PC-9 (cell line): ENCODE measurements around the gene ARPC4. TPM values are rescaled to one million over a fixed set of nuclear protein-coding genes. Genes with fewer than 3 reads are reported as not detected.

Source experiments
- BruUV-seq: library from RNA; stranded (reverse); fragments of 400-500 nt; replicated peaks from 2 replicates; lab custom pipeline; 2021; lab: Mats Ljungman, UMichigan
- CTCF ChIA-PET: fragments of 300-600 bp; sonication (Branson Sonifier 250); formaldehyde crosslinking; loops from one replicate; lab custom pipeline; 2022; ENCODE audit warnings: antibody characterized with exemption; lab: Charles Lee
- POLR2A ChIA-PET: fragments of 300-600 bp; sonication (Branson Sonifier 250); formaldehyde crosslinking; loops from one replicate; lab custom pipeline; 2022; ENCODE audit warnings: antibody characterized with exemption; ENCODE audit not compliant: unreplicated experiment; lab: Charles Lee
- DNase-seq, 2 experiments: peaks; one replicate each; pipeline versions ENCODE4 v3.0.0 to v3.0.0-alpha.2; 2015 to 2022; ENCODE audit warnings: mixed read lengths in 1 of 2
- H2AFZ ChIP-seq: fragments of 200-600 bp; sonication (generic); 2 replicates; pipeline ENCODE4 v1.8.1; 2017; ENCODE audit warnings: antibody characterized with exemption
- H3F3A ChIP-seq: fragments of 200-600 bp; sonication (generic); 2 replicates; pipeline ENCODE4 v1.8.1; 2017; ENCODE audit warnings: antibody characterized with exemption, mild to moderate bottlenecking, low read depth; ENCODE audit not compliant: insufficient read depth
- H3K27ac ChIP-seq: fragments of 200-600 bp; sonication (generic); 2 replicates; pipeline ENCODE4 v1.6.1; 2016; ENCODE audit warnings: mixed run types
- H3K27me3 ChIP-seq: fragments of 200-600 bp; sonication (generic); 2 replicates; pipeline ENCODE4 v1.6.1; 2016; ENCODE audit warnings: low read depth, mixed run types; ENCODE audit not compliant: insufficient read depth
- H3K36me3 ChIP-seq: fragments of 200-600 bp; sonication (generic); 2 replicates; pipeline ENCODE4 v1.6.1; 2016; ENCODE audit warnings: low read depth, mixed run types
- H3K4me1 ChIP-seq: fragments of 200-600 bp; sonication (generic); replicated peaks from 2 replicates; pipeline ENCODE4 v1.6.1; 2016; ENCODE audit warnings: mixed run types; ENCODE audit not compliant: insufficient read depth
- H3K4me2 ChIP-seq: fragments of 200-600 bp; sonication (generic); 2 replicates; pipeline ENCODE4 v1.6.1; 2017; ENCODE audit warnings: mixed run types
- H3K4me3 ChIP-seq: fragments of 200-600 bp; sonication (generic); 2 replicates; pipeline ENCODE4 v1.6.1; 2016; ENCODE audit warnings: mixed run types
- H3K79me2 ChIP-seq: fragments of 200-600 bp; sonication (generic); 2 replicates; pipeline ENCODE4 v1.6.1; 2017; ENCODE audit warnings: low read depth, mixed run types
- H3K9me2 ChIP-seq: fragments of 200-600 bp; sonication (generic); 2 replicates; pipeline ENCODE4 v1.8.1; 2017; ENCODE audit warnings: mild to moderate bottlenecking; ENCODE audit not compliant: insufficient read depth
- H3K9me3 ChIP-seq: fragments of 200-600 bp; sonication (generic); 2 replicates; pipeline ENCODE4 v1.8.1; 2016; ENCODE audit warnings: low read depth; ENCODE audit not compliant: insufficient read depth
- H4K20me1 ChIP-seq: fragments of 200-600 bp; sonication (generic); 2 replicates; pipeline ENCODE4 v1.8.1; 2017; ENCODE audit not compliant: insufficient read depth
- CTCF ChIP-seq: fragments of 200-600 bp; sonication (generic); conservative IDR thresholded peaks from 2 replicates; pipeline ENCODE4 v1.6.1; 2017; ENCODE audit warnings: mixed run types, antibody characterized with exemption, mild to moderate bottlenecking, moderate library complexity
- EZH2 ChIP-seq: fragments of 200-600 bp; sonication (generic); IDR thresholded peaks from 2 replicates; pipeline ENCODE4 v1.8.0; 2017; ENCODE audit warnings: antibody characterized with exemption, low read depth
- intact Hi-C: fragments of 100-400 bp; cut with micrococcal nuclease; formaldehyde crosslinking; loops from one replicate; pipeline ENCODE4 v1.10.0; 2022; ENCODE audit not compliant: unreplicated experiment
- total RNA-seq: library from RNA; stranded (reverse); gene quantifications from 2 replicates; pipeline ENCODE4 v1.2.3, GENCODE V29; 2021

Gene ARPC4
- total RNA-seq, 1 experiment from 2014 or later: 127 TPM

GRCh38 chr3:9780910-9781309, 12.0 kb upstream of the ARPC4 start:
- Histone ChIP-seq H3F3A (0 out of 2 replicates have a peak, but pooled peaks cover 3% of the 10 kb centered on the region), H3K4me2 (no peak overlapping the region), H3K36me3 (no peaks in the 10 kb centered on the region), H3K27ac (no peak overlapping the region), H3K9me3 (no peaks in the 10 kb centered on the region), H3K79me2 (no peaks in the 10 kb centered on the region), H4K20me1 (no peaks in the 10 kb centered on the region; the same call in 1 of the 2 replicates), H3K27me3 (no peaks in the 10 kb centered on the region), H2AFZ (no peak overlapping the region), H3K4me1 (no peaks in the 10 kb centered on the region), H3K4me3 (no peak overlapping the region), H3K9me2 (no peaks in the 10 kb centered on the region)
- TF ChIP-seq EZH2 (no peak), CTCF (no peak)
- intact Hi-C loops: no loop called here
- no TSS peak for BruUV-seq
- no peak for DNase-seq
- CTCF ChIA-PET: no interaction called here
- POLR2A ChIA-PET: interaction anchor here (0.7 kb wide), 1 partner anchor 23 kb away, joined by 4 read pairs; no protein-coding TSS in a partner anchor

GRCh38 chr3:9781551-9781950, 11.3 kb upstream of the ARPC4 start:
- H3K4me3 ChIP-seq: no peak overlapping the region
- H3K27ac ChIP-seq: no peak overlapping the region
- 0 out of 2 replicates have a peak, but pooled peaks cover 3% of the 10 kb centered on the region for H3F3A ChIP-seq
- ChIA-PET POLR2A (interaction anchor here (0.5 to 0.7 kb wide), 2 partner anchors 9 to 152 kb away, joined by 3 to 9 read pairs; partner anchors contain the start of gene CRELD1), CTCF (no interaction called here)
- H4K20me1 ChIP-seq: no peaks in the 10 kb centered on the region
- no peaks in the 10 kb centered on the region for H3K9me3 ChIP-seq
- no peak for TF ChIP-seq EZH2
- TF ChIP-seq CTCF: no peak
- H3K79me2 ChIP-seq: no peaks in the 10 kb centered on the region
- no peak for DNase-seq
- peaks cover 2% of the 10 kb centered on the region for H3K36me3 ChIP-seq
- no peak overlapping the region for H2AFZ ChIP-seq
- intact Hi-C loops: no loop called here
- no peak overlapping the region for H3K4me2 ChIP-seq
- H3K4me1 ChIP-seq: no peaks in the 10 kb centered on the region
- no peaks in the 10 kb centered on the region for H3K27me3 ChIP-seq
- BruUV-seq: no TSS peak
- no peaks in the 10 kb centered on the region for H3K9me2 ChIP-seq

- Histone ChIP-seq H3K36me3 (peaks cover 8% of the 10 kb centered on the region), H4K20me1 (no peaks in the 10 kb centered on the region), H3K4me1 (no peaks in the 10 kb centered on the region), H3K27ac (no peak overlapping the region), H3K9me3 (no peaks in the 10 kb centered on the region), H3K27me3 (no peaks in the 10 kb centered on the region), H2AFZ (no peak overlapping the region), H3K9me2 (no peaks in the 10 kb centered on the region), H3K4me2 (no peak overlapping the region), H3K4me3 (no peak overlapping the region), H3F3A (0 out of 2 replicates have a peak, but pooled peaks cover 3% of the 10 kb centered on the region), H3K79me2 (no peaks in the 10 kb centered on the region)
- intact Hi-C loops: no loop called here
- TF ChIP-seq CTCF (no peak), EZH2 (no peak)
- DNase-seq: no peak
- POLR2A ChIA-PET: interaction anchor here (0.5 to 0.7 kb wide), 2 partner anchors 9 to 152 kb away, joined by 3 to 9 read pairs; partner anchors contain the start of gene CRELD1
- CTCF ChIA-PET: no interaction called here
- no TSS peak for BruUV-seq
Measured at GRCh38 chr3:9781978-9782603, 10.8 kb upstream of the ARPC4 start.
